H9 (cell line): ENCODE data around the gene CDH4. TPM values are rescaled to one million over a fixed set of nuclear protein-coding genes. Genes with fewer than 3 reads are reported as not detected.
"Not testable (repeated sequence)": the region's sequence is repeated elsewhere in the genome, so short reads cannot be mapped to it uniquely, and the experiment has no call there.

ENCODE experiments used
- DNase-seq: peaks from one replicate; pipeline ENCODE4 v3.0.0-alpha.2; 2017
- H2AFZ ChIP-seq: one replicate; pipeline ENCODE4 v1.6.1; 2013; ENCODE audit warnings: mild to moderate bottlenecking, low read length, control low read depth, moderate library complexity
- H2AK5ac ChIP-seq: 2 replicates; pipeline ENCODE4 v1.6.1; 2013; ENCODE audit warnings: low read length, control low read depth, mixed read lengths; ENCODE audit not compliant: insufficient read length
- H2BK120ac ChIP-seq: one replicate; pipeline ENCODE4 v1.6.1; 2013; ENCODE audit warnings: low read depth, mild to moderate bottlenecking, low read length, control low read depth, inconsistent platforms; ENCODE audit not compliant: poor library complexity, severe bottlenecking
- H2BK12ac ChIP-seq: 2 replicates; pipeline ENCODE4 v1.6.1; 2013; ENCODE audit warnings: low read length, control low read depth, mixed read lengths, low read depth; ENCODE audit not compliant: insufficient read length
- H2BK15ac ChIP-seq: 2 replicates; pipeline ENCODE4 v1.6.1; 2013; ENCODE audit warnings: low read depth, low read length, control low read depth
- H2BK20ac ChIP-seq: one replicate; pipeline ENCODE4 v1.6.1; 2013; ENCODE audit warnings: low read depth, mild to moderate bottlenecking, low read length, control low read depth, inconsistent platforms; ENCODE audit not compliant: poor library complexity, severe bottlenecking
- H2BK5ac ChIP-seq: 2 replicates; pipeline ENCODE4 v1.6.1; 2013; ENCODE audit warnings: low read length, control low read depth, mixed read lengths; ENCODE audit not compliant: insufficient read length
- H3K14ac ChIP-seq: 2 replicates; pipeline ENCODE4 v1.6.1; 2013; ENCODE audit warnings: low read length, control low read depth; ENCODE audit not compliant: insufficient read depth
- H3K18ac ChIP-seq: 2 replicates; pipeline ENCODE4 v1.6.1; 2013; ENCODE audit warnings: low read depth, mild to moderate bottlenecking, mixed read lengths, low read length, control low read depth; ENCODE audit not compliant: insufficient read length
- H3K23ac ChIP-seq: 2 replicates; pipeline ENCODE4 v1.6.1; 2013; ENCODE audit warnings: low read length, control low read depth, mixed read lengths, low read depth; ENCODE audit not compliant: insufficient read length
- H3K23me2 ChIP-seq: 2 replicates; pipeline ENCODE4 v1.6.1; 2013; ENCODE audit warnings: low read depth, mild to moderate bottlenecking, mixed read lengths, low read length, control low read depth; ENCODE audit not compliant: insufficient read length, poor library complexity, severe bottlenecking
- H3K27ac ChIP-seq: 2 replicates; pipeline ENCODE4 v1.5.1; 2013; ENCODE audit warnings: low read length, control low read depth, mixed read lengths, low read depth; ENCODE audit not compliant: insufficient read length
- H3K27me3 ChIP-seq: 2 replicates; pipeline ENCODE4 v1.6.1; 2013; ENCODE audit warnings: low read length, control low read depth, inconsistent platforms; ENCODE audit not compliant: insufficient read depth
- H3K4ac ChIP-seq: 2 replicates; pipeline ENCODE4 v1.6.1; 2013; ENCODE audit warnings: low read depth, mild to moderate bottlenecking, control low read depth, inconsistent platforms, low read length, moderate library complexity
- H3K4me1 ChIP-seq: 2 replicates; pipeline ENCODE4 v1.6.1; 2013; ENCODE audit warnings: low read length, control low read depth, inconsistent platforms; ENCODE audit not compliant: insufficient read depth
- H3K4me2 ChIP-seq: 2 replicates; pipeline ENCODE4 v1.6.1; 2013; ENCODE audit warnings: low read length, control low read depth, mixed read lengths; ENCODE audit not compliant: insufficient read length, insufficient read depth
- H3K56ac ChIP-seq: 2 replicates; pipeline ENCODE4 v1.6.1; 2013; ENCODE audit warnings: low read depth, mild to moderate bottlenecking, mixed read lengths, low read length, control low read depth; ENCODE audit not compliant: insufficient read length
- H3K79me1 ChIP-seq: 2 replicates; pipeline ENCODE4 v1.6.1; 2013; ENCODE audit warnings: low read depth, mild to moderate bottlenecking, moderate library complexity, low read length, control low read depth, inconsistent platforms; ENCODE audit not compliant: insufficient read depth, poor library complexity, severe bottlenecking
- H3K79me2 ChIP-seq: 2 replicates; pipeline ENCODE4 v1.6.1; 2013; ENCODE audit warnings: low read length, control low read depth, inconsistent platforms; ENCODE audit not compliant: insufficient read depth
- H3K9ac ChIP-seq: 2 replicates; pipeline ENCODE4 v1.6.1; 2013; ENCODE audit warnings: low read length, control low read depth, mixed read lengths; ENCODE audit not compliant: insufficient read length; ENCODE audit errors: extremely low read depth
- H3K9me3 ChIP-seq: one replicate; pipeline ENCODE4 v1.6.1; 2013; ENCODE audit warnings: low read depth, low read length, inconsistent platforms; ENCODE audit not compliant: control insufficient read depth
- H3T11ph ChIP-seq: one replicate; pipeline ENCODE4 v1.6.1; 2013; ENCODE audit warnings: mild to moderate bottlenecking, low read length, control low read depth, inconsistent platforms
- H4K20me1 ChIP-seq: one replicate; pipeline ENCODE4 v1.6.1; 2013; ENCODE audit not compliant: control insufficient read depth, insufficient read length, insufficient read depth
- H4K5ac ChIP-seq: 2 replicates; pipeline ENCODE4 v1.6.1; 2013; ENCODE audit warnings: low read depth, mild to moderate bottlenecking, mixed read lengths, low read length, control low read depth; ENCODE audit not compliant: insufficient read length
- H4K8ac ChIP-seq: replicated peaks from 2 replicates; pipeline ENCODE4 v1.6.1; 2013; ENCODE audit warnings: low read length, control low read depth, mixed read lengths, low read depth; ENCODE audit not compliant: insufficient read length
- H4K91ac ChIP-seq: 2 replicates; pipeline ENCODE4 v1.6.1; 2013; ENCODE audit warnings: low read depth, mild to moderate bottlenecking, moderate library complexity, mixed read lengths, low read length, control low read depth; ENCODE audit not compliant: insufficient read length
- H3K27ac Mint-ChIP-seq, 3 experiments: 2 replicates in 2 of 3; 3 replicates in 1 of 3; pipeline ENCODE4 v1.8.0; 2020 to 2021; ENCODE audit warnings: mixed read lengths in 3 of 3, mild to moderate bottlenecking in 1 of 3, moderate library complexity in 1 of 3
- H3K27me3 Mint-ChIP-seq: 2 replicates; pipeline ENCODE4 v1.8.0; 2021; ENCODE audit warnings: low read depth, mild to moderate bottlenecking, moderate library complexity, mixed read lengths
- H3K36me3 Mint-ChIP-seq, 3 experiments: 2 replicates in 2 of 3; 3 replicates in 1 of 3; pipeline ENCODE4 v1.8.0; 2020 to 2021; ENCODE audit warnings: low read depth in 3 of 3, mixed read lengths in 3 of 3; ENCODE audit not compliant: insufficient read depth in 1 of 3
- H3K4me1 Mint-ChIP-seq, 2 experiments: 2 replicates each; pipeline ENCODE4 v1.8.0; 2020; ENCODE audit warnings: mixed read lengths in 2 of 2
- H3K4me3 Mint-ChIP-seq, 2 experiments: 2 replicates in 1 of 2; 3 replicates in 1 of 2; pipeline ENCODE4 v1.8.0; 2020 to 2021; ENCODE audit warnings: mild to moderate bottlenecking in 2 of 2, mixed read lengths in 2 of 2, moderate library complexity in 1 of 2
- H3K9me3 Mint-ChIP-seq, 2 experiments: 2 replicates in 1 of 2; 3 replicates in 1 of 2; pipeline ENCODE4 v1.8.0; 2020; ENCODE audit warnings: mild to moderate bottlenecking in 2 of 2, mixed read lengths in 2 of 2, moderate library complexity in 1 of 2
- WGBS: extraction: QIAGEN DNeasy Blood & Tissue Kit; methylation state at CpG from one replicate; pipeline ENCODE4 v1.1.7; 2013; ENCODE audit warnings: missing lambda C conversion rate, low lambda C conversion rate, mixed read lengths; ENCODE audit not compliant: insufficient read length; ENCODE audit errors: extremely low coverage; 5-methylcytosine and 5-hydroxymethylcytosine counted together
- total RNA-seq: library from RNA; stranded (reverse); gene quantifications from 2 replicates; pipeline ENCODE4 v1.2.1, GENCODE V29; 2021

Gene CDH4
- total RNA-seq, 1 experiment from 2014 or later: 3.0 TPM

- H3K9me3 ChIP-seq, H3K23me2 ChIP-seq, H3K4me3 Mint-ChIP-seq, DNase-seq, H2AK5ac ChIP-seq, H4K5ac ChIP-seq, H3K4me1 ChIP-seq, H3K18ac ChIP-seq, H3K9me3 Mint-ChIP-seq, H3K27ac ChIP-seq, H3K23ac ChIP-seq, H2BK120ac ChIP-seq, H3K14ac ChIP-seq, H2BK20ac ChIP-seq, H4K8ac ChIP-seq, H3K9ac ChIP-seq, H2BK5ac ChIP-seq, H3K27ac Mint-ChIP-seq, H2BK15ac ChIP-seq, H4K20me1 ChIP-seq, H3K4me1 Mint-ChIP-seq, H3T11ph ChIP-seq, H3K56ac ChIP-seq, H3K79me1 ChIP-seq, H2BK12ac ChIP-seq, H3K27me3 ChIP-seq, H4K91ac ChIP-seq, H3K4me2 ChIP-seq, H3K79me2 ChIP-seq, H3K27me3 Mint-ChIP-seq, H3K36me3 Mint-ChIP-seq, H2AFZ ChIP-seq, H3K4ac ChIP-seq: not testable (repeated sequence)
- no CpG with 5 or more reads among the region's 29 CpGs for WGBS
Observed at GRCh38 chr20:61945495-61945894, 693.4 kb downstream of the CDH4 start.

GRCh38 chr20:61948056-61948455 lies 696.0 kb downstream of the CDH4 start:
- not testable (repeated sequence) for H3K27me3 Mint-ChIP-seq

More at GRCh38 chr20:61948056-61948455, 696.0 kb downstream of the CDH4 start:
- H2BK120ac ChIP-seq, H4K20me1 ChIP-seq, H3K14ac ChIP-seq, H3K27me3 ChIP-seq, H3K9ac ChIP-seq, H3K4ac ChIP-seq, H4K91ac ChIP-seq, H3K79me1 ChIP-seq, DNase-seq, H3K27ac ChIP-seq, H3K9me3 ChIP-seq, H2BK12ac ChIP-seq, H2AFZ ChIP-seq, H3K36me3 Mint-ChIP-seq, H3K4me1 ChIP-seq, H3K23ac ChIP-seq, H4K8ac ChIP-seq, H3K18ac ChIP-seq, H2BK15ac ChIP-seq, H3K4me3 Mint-ChIP-seq, H3K56ac ChIP-seq, H2BK20ac ChIP-seq, H3T11ph ChIP-seq, H3K79me2 ChIP-seq, H3K9me3 Mint-ChIP-seq, H4K5ac ChIP-seq, H3K27ac Mint-ChIP-seq, H3K4me2 ChIP-seq, H3K23me2 ChIP-seq, H2AK5ac ChIP-seq, H2BK5ac ChIP-seq: not testable (repeated sequence)
- peaks cover 8 to 14% of the 10 kb centered on the region in 2 experiments; a peak in 3 of 4 replicates for H3K4me1 Mint-ChIP-seq
- no CpG with 5 or more reads among the region's 28 CpGs for WGBS
